ENCODE measurements around the gene NGF.

Gene NGF

GRCh38 chr1:115337633-115338456 is at the start of gene NGF:
Gene NGF (minus strand): TSS chr1:115338249. CDS start chr1:115286795, 51,454 bp downstream.
- no peak for TF ChIP-seq CTCF (IDR thresholded peaks at IDR 0.05)

DNA sequence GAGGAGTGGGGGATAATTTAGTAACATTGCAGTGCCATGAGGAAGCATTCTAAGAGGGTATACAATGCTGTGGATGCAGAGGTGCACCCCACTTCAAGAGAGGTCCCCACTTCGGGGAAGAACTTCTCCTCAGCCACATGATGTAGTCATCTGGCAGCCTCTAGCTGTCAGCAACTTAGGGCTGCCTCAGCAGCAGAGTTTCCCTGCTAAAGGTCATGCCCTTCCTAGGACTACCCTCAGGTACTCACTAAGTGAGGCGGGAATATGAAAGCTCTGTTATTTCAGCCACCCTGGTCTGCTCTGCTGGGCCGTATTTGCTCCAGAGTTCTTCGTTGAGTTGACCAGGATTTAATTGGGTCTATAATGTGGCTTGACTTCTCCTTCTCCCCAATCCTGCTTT is 41.9 kb upstream of the NGF start:
- TF ChIP-seq CTCF (IDR thresholded peaks at IDR 0.05), result no peak

- no peak for TF ChIP-seq CTCF (IDR thresholded peaks at IDR 0.05)
Measured at GRCh38 chr1:115377411-115377810, 39.4 kb upstream of the NGF start.

DNA sequence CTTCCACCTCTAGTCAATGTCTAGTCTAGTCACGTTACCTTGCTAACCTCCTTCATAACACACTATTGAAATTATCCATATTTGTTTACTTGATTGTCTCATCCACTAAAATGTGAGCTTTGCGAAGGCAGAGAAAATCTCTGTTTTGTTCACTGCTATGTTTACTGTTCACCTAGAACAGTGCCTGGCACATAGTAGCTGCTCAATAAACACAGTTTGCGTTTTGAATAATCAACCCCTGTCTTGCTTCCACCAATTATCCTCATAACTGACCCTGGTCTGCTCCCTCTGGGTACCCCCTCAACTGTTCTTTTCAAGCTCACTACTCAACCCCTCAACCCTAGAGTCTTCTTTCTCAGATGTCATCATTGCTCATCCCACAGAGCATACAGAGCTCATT is 36.5 kb upstream of the NGF start:
- TF ChIP-seq CTCF (IDR thresholded peaks at IDR 0.05), result no peak

- TF ChIP-seq CTCF (IDR thresholded peaks at IDR 0.05), result no peak
Measured at GRCh38 chr1:115373305-115373704, 35.3 kb upstream of the NGF start.

DNA sequence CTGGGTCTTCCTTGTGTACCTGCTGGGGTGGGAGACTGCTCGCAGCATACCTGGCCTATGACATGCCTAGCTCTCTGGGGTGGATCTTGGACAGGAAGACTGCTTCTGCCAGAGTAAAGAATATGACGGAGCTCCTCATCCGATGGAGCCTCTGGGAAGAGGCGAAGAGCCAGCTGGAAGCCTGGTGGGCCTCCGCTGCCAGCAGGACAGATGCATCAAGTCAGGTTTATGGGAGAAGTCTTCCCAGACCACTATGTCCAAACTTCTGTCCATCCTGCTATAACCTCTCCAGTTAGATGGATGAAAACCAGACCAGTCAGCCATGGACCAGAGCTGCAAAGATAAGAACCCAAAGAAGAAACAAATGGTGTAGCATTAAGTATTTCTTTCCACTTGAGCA is 27.7 kb upstream of the NGF start:
- TF ChIP-seq CTCF (IDR thresholded peaks at IDR 0.05), result no peak

GRCh38 chr1:115364780-115365155 is 26.7 kb upstream of the NGF start:
- TF ChIP-seq CTCF (IDR thresholded peaks at IDR 0.05), result no peak
